ENCODE results near the gene INPP4A. TPM values are rescaled to one million over a fixed set of nuclear protein-coding genes. Genes with fewer than 3 reads are reported as not detected.
A peak's percentile ranks its signal among the peaks of the same experiment; 100 is the strongest.

The INPP4A gene
- total and polyA plus RNA-seq, 10 of the 15 experiments (the other 5 are each of a cell fraction or from before 2014, with no cell fraction given): 4.7 to 62.3 (median 36.9) TPM

GRCh38 chr2:98508709-98509066, 64.0 kb downstream of the INPP4A start (continued):
- TF ChIP-seq, protein P1, sequence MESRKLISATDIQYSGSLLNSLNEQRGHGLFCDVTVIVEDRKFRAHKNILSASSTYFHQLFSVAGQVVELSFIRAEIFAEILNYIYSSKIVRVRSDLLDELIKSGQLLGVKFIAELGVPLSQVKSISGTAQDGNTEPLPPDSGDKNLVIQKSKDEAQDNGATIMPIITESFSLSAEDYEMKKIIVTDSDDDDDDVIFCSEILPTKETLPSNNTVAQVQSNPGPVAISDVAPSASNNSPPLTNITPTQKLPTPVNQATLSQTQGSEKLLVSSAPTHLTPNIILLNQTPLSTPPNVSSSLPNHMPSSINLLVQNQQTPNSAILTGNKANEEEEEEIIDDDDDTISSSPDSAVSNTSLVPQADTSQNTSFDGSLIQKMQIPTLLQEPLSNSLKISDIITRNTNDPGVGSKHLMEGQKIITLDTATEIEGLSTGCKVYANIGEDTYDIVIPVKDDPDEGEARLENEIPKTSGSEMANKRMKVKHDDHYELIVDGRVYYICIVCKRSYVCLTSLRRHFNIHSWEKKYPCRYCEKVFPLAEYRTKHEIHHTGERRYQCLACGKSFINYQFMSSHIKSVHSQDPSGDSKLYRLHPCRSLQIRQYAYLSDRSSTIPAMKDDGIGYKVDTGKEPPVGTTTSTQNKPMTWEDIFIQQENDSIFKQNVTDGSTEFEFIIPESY (IDR thresholded peaks at IDR 0.05): no peak
- TF ChIP-seq SMC3 (IDR thresholded peaks at IDR 0.05; ENCODE audit: borderline replicate concordance, low read length) (no peak), TCF7 (IDR thresholded peaks at IDR 0.05; ENCODE audit: borderline replicate concordance) (no peak), NKRF (conservative IDR thresholded peaks at IDR 0.05) (no peak), ESRRA (IDR thresholded peaks at IDR 0.05; ENCODE audit: low read length) (no peak), SPI1 (IDR thresholded peaks at IDR 0.05; ENCODE audit: borderline replicate concordance, insufficient read depth, low read depth, low read length) (no peak), GABPA (IDR thresholded peaks at IDR 0.05; ENCODE audit: low read depth) (no peak), RUNX3 (IDR thresholded peaks at IDR 0.05; ENCODE audit: low read length) (peak; percentile 43; the same call in 1 of the 2 replicates), IRF4 (IDR thresholded peaks at IDR 0.05; ENCODE audit: low read depth, low read length) (no peak), POU2F2 (IDR thresholded peaks at IDR 0.05; ENCODE audit: borderline replicate concordance, low read depth, low read length) (no peak), MLLT1 (IDR thresholded peaks at IDR 0.05) (0 out of 2 replicates have a peak, but pooled peaks have one; percentile 15), POLR2AphosphoS2 (IDR thresholded peaks at IDR 0.05; ENCODE audit: low read depth, low read length) (no peak), SREBF2 (IDR thresholded peaks at IDR 0.05; ENCODE audit: low read length) (no peak), IKZF2 (IDR thresholded peaks at IDR 0.05) (peak in 1 of 2 experiments; percentile 43; a peak in 1 of 4 replicates), HDAC2 (IDR thresholded peaks at IDR 0.05) (no peak), IKZF1 (conservative IDR thresholded peaks at IDR 0.05) (peak; percentile 26; the same call in 1 of the 2 replicates), NR2F1 (conservative IDR thresholded peaks at IDR 0.05) (peak; percentile 40; the same call in 1 of the 2 replicates)

Measured in GM12878 (cell line).